CD8-positive, alpha-beta memory T cell (primary cell): Measurements from ENCODE around the gene KIFC3. TPM values are rescaled to one million over a fixed set of nuclear protein-coding genes. Genes with fewer than 3 reads are reported as not detected.
"Not testable (repeated sequence)": the region's sequence is repeated elsewhere in the genome, so short reads cannot be mapped to it uniquely, and the experiment has no call there.

Experiments used
- CTCF ChIA-PET: fragments of 350-600 bp; sonication (Branson Sonifier 250); formaldehyde crosslinking; loops from one replicate; lab custom pipeline; 2021; ENCODE audit warnings: antibody characterized with exemption; lab: Charles Lee
- POLR2A ChIA-PET: fragments of 350-600 bp; sonication (Branson Sonifier 250); formaldehyde crosslinking; loops from one replicate; lab custom pipeline; 2021; ENCODE audit warnings: antibody characterized with exemption; lab: Charles Lee
- DNase-seq, 5 donors: peaks; one replicate each; pipeline versions ENCODE4 v3.0.0 to v3.0.0-alpha.2; 2020 to 2022; ENCODE audit warnings: mixed read lengths in 1 of 5
- H3K27ac ChIP-seq: one replicate; pipeline ENCODE4 v1.7.0; 2013; ENCODE audit warnings: low read depth, mild to moderate bottlenecking, low read length, moderate library complexity
- H3K27me3 ChIP-seq: 2 replicates; pipeline ENCODE4 v1.7.0; 2013; ENCODE audit warnings: low read length, mild to moderate bottlenecking; ENCODE audit not compliant: insufficient read depth, poor library complexity, severe bottlenecking
- H3K36me3 ChIP-seq: 2 replicates; pipeline ENCODE4 v1.7.0; 2013; ENCODE audit warnings: mild to moderate bottlenecking, low read length, moderate library complexity; ENCODE audit not compliant: insufficient read depth
- H3K4me1 ChIP-seq: 2 replicates; pipeline ENCODE4 v1.7.0; 2013; ENCODE audit warnings: mild to moderate bottlenecking, low read length, moderate library complexity; ENCODE audit not compliant: insufficient read depth
- H3K4me3 ChIP-seq: 2 replicates; pipeline ENCODE4 v1.7.0; 2013; ENCODE audit warnings: mild to moderate bottlenecking, low read length
- H3K9me3 ChIP-seq: 2 replicates; pipeline ENCODE4 v1.7.0; 2013; ENCODE audit warnings: mild to moderate bottlenecking, low read length
- H3K27ac Mint-ChIP-seq, 8 donors: one replicate each; pipeline ENCODE4 v1.8.0; 2020 to 2021; ENCODE audit warnings: mixed read lengths in 8 of 8, mild to moderate bottlenecking in 6 of 8, inconsistent platforms in 3 of 8, moderate library complexity in 3 of 8
- H3K27me3 Mint-ChIP-seq, 2 donors: one replicate each; pipeline ENCODE4 v1.8.0; 2020 to 2021; ENCODE audit warnings: mixed read lengths in 2 of 2, mild to moderate bottlenecking in 1 of 2, moderate library complexity in 1 of 2
- H3K36me3 Mint-ChIP-seq, 3 donors: one replicate each; pipeline ENCODE4 v1.8.0; 2020 to 2021; ENCODE audit warnings: mixed read lengths in 3 of 3, inconsistent platforms in 1 of 3, mild to moderate bottlenecking in 1 of 3
- H3K4me1 Mint-ChIP-seq, 3 donors: one replicate each; pipeline ENCODE4 v1.8.0; 2020 to 2021; ENCODE audit warnings: mixed read lengths in 3 of 3, inconsistent platforms in 1 of 3, mild to moderate bottlenecking in 1 of 3
- H3K4me3 Mint-ChIP-seq, 7 donors: one replicate each; pipeline ENCODE4 v1.8.0; 2020 to 2021; ENCODE audit warnings: mixed read lengths in 7 of 7, mild to moderate bottlenecking in 6 of 7, moderate library complexity in 4 of 7, inconsistent platforms in 2 of 7
- H3K9me3 Mint-ChIP-seq, 5 donors: one replicate each; pipeline ENCODE4 v1.8.0; 2020 to 2022; ENCODE audit warnings: mixed read lengths in 5 of 5, mild to moderate bottlenecking in 3 of 5, moderate library complexity in 2 of 5, inconsistent platforms in 1 of 5
- polyA plus RNA-seq: library from polyadenylated mRNA; unstranded; fragments of 300-500 nt; fragmentation: Illumina TruSeq; gene quantifications from one replicate; pipeline ENCODE4 v1.2.3, GENCODE V29; 2021
- total RNA-seq, 2 experiments: library from RNA; stranded (reverse); gene quantifications; one replicate each; pipeline ENCODE4 v1.2.3, GENCODE V29; 2021

KIFC3 gene
- total and polyA plus RNA-seq, 3 experiments from 2014 or later: 0.82 to 3.2 (median 2.9) TPM

- H3K4me1 Mint-ChIP-seq: no peaks in the 10 kb centered on the region
- H3K4me1 ChIP-seq: no peaks in the 10 kb centered on the region
- H3K4me3 ChIP-seq: no peak overlapping the region
- DNase-seq: no peak
- no peak overlapping the region for H3K27ac Mint-ChIP-seq
- H3K9me3 ChIP-seq: no peaks in the 10 kb centered on the region
- no peaks in the 10 kb centered on the region for H3K9me3 Mint-ChIP-seq
- no peaks in the 10 kb centered on the region for H3K27me3 ChIP-seq
- ChIA-PET POLR2A (interaction anchor here (0.8 kb wide), 1 partner anchor 14 kb away, joined by 3 read pairs; no protein-coding TSS in a partner anchor), CTCF (no interaction called here)
- H3K27ac ChIP-seq: no peak overlapping the region
- no peak overlapping the region for H3K4me3 Mint-ChIP-seq
- H3K36me3 ChIP-seq: no peaks in the 10 kb centered on the region
- H3K36me3 Mint-ChIP-seq: no peaks in the 10 kb centered on the region
- H3K27me3 Mint-ChIP-seq: peaks cover 0 to 5% of the 10 kb centered on the region in 2 donors
Observed at GRCh38 chr16:57785924-57786323, 16.4 kb downstream of the KIFC3 start.

- Mint-ChIP-seq H3K36me3 (no peaks in the 10 kb centered on the region), H3K27me3 (peaks cover 0 to 5% of the 10 kb centered on the region in 2 donors), H3K4me1 (no peaks in the 10 kb centered on the region), H3K4me3 (no peak overlapping the region), H3K9me3 (no peaks in the 10 kb centered on the region), H3K27ac (no peak overlapping the region)
- DNase-seq: no peak
- Histone ChIP-seq H3K4me1 (no peaks in the 10 kb centered on the region), H3K27me3 (no peaks in the 10 kb centered on the region), H3K27ac (no peak overlapping the region), H3K4me3 (no peak overlapping the region), H3K36me3 (no peaks in the 10 kb centered on the region), H3K9me3 (no peaks in the 10 kb centered on the region)
- ChIA-PET CTCF (no interaction called here), POLR2A (no interaction called here)
Observed at GRCh38 chr16:57785385-57785784, 16.9 kb downstream of the KIFC3 start.

- Mint-ChIP-seq H3K27ac (no peak overlapping the region), H3K4me1 (no peaks in the 10 kb centered on the region), H3K36me3 (no peaks in the 10 kb centered on the region), H3K9me3 (no peaks in the 10 kb centered on the region), H3K27me3 (peaks cover 0 to 5% of the 10 kb centered on the region in 2 donors), H3K4me3 (no peak overlapping the region)
- no peak for DNase-seq
- Histone ChIP-seq H3K36me3 (no peaks in the 10 kb centered on the region), H3K27me3 (no peaks in the 10 kb centered on the region), H3K4me1 (no peaks in the 10 kb centered on the region), H3K9me3 (no peaks in the 10 kb centered on the region), H3K27ac (no peak overlapping the region), H3K4me3 (no peak overlapping the region)
- POLR2A ChIA-PET: no interaction called here
- CTCF ChIA-PET: no interaction called here
Observed at GRCh38 chr16:57784334-57784733, 18.0 kb downstream of the KIFC3 start.

- H3K9me3 Mint-ChIP-seq: no peaks in the 10 kb centered on the region
- no peak overlapping the region for H3K4me3 ChIP-seq
- H3K27ac ChIP-seq: no peak overlapping the region
- H3K27me3 Mint-ChIP-seq: peaks cover 0 to 3% of the 10 kb centered on the region in 2 donors
- no peaks in the 10 kb centered on the region for H3K4me1 ChIP-seq
- H3K36me3 Mint-ChIP-seq: no peaks in the 10 kb centered on the region
- CTCF ChIA-PET: no interaction called here
- H3K4me3 Mint-ChIP-seq: no peak overlapping the region
- H3K9me3 ChIP-seq: no peaks in the 10 kb centered on the region
- DNase-seq: no peak
- no peaks in the 10 kb centered on the region for H3K27me3 ChIP-seq
- POLR2A ChIA-PET: no interaction called here
- no peak overlapping the region for H3K27ac Mint-ChIP-seq
- no peaks in the 10 kb centered on the region for H3K36me3 ChIP-seq
- H3K4me1 Mint-ChIP-seq: no peaks in the 10 kb centered on the region
Observed at GRCh38 chr16:57783883-57784282, 18.4 kb downstream of the KIFC3 start.

- H3K36me3 ChIP-seq: no peaks in the 10 kb centered on the region
- DNase-seq: no peak
- no peak overlapping the region for H3K4me3 ChIP-seq
- no peaks in the 10 kb centered on the region for H3K27me3 ChIP-seq
- H3K36me3 Mint-ChIP-seq: no peaks in the 10 kb centered on the region
- ChIA-PET CTCF (interaction anchor here (1.6 kb wide), 1 partner anchor 12 kb away, joined by 4 read pairs; no protein-coding TSS in a partner anchor), POLR2A (no interaction called here)
- no peaks in the 10 kb centered on the region for H3K4me1 Mint-ChIP-seq
- no peaks in the 10 kb centered on the region for H3K4me1 ChIP-seq
- peaks cover 0 to 3% of the 10 kb centered on the region in 2 donors for H3K27me3 Mint-ChIP-seq
- H3K27ac Mint-ChIP-seq: peak overlapping the region in 1 of 8 donors; percentile 48
- H3K9me3 Mint-ChIP-seq: no peaks in the 10 kb centered on the region
- H3K9me3 ChIP-seq: no peaks in the 10 kb centered on the region
- H3K4me3 Mint-ChIP-seq: no peak overlapping the region
- H3K27ac ChIP-seq: no peak overlapping the region
Observed at GRCh38 chr16:57783116-57783515, 19.2 kb downstream of the KIFC3 start.

- H3K4me3 ChIP-seq, H3K9me3 Mint-ChIP-seq, H3K27me3 Mint-ChIP-seq, H3K27ac Mint-ChIP-seq, H3K36me3 ChIP-seq, DNase-seq, H3K4me3 Mint-ChIP-seq, POLR2A ChIA-PET, H3K4me1 Mint-ChIP-seq, H3K4me1 ChIP-seq, H3K36me3 Mint-ChIP-seq, H3K27ac ChIP-seq, H3K27me3 ChIP-seq, H3K9me3 ChIP-seq: not testable (repeated sequence)
- CTCF ChIA-PET: interaction anchor here (1.4 to 1.6 kb wide), 2 partner anchors 12 to 25 kb away, joined by 4 read pairs; no protein-coding TSS in a partner anchor
Observed at GRCh38 chr16:57782607-57783055, 19.7 kb downstream of the KIFC3 start.

GRCh38 chr16:57781741-57782606, 20.3 kb downstream of the KIFC3 start:
- ChIA-PET CTCF (interaction anchor here (1.4 to 1.6 kb wide), 2 partner anchors 13 to 24 kb away, joined by 4 read pairs; no protein-coding TSS in a partner anchor), POLR2A (no interaction called here)
- Histone ChIP-seq H3K27me3 (no peaks in the 10 kb centered on the region), H3K4me1 (no peaks in the 10 kb centered on the region), H3K9me3 (no peaks in the 10 kb centered on the region), H3K36me3 (no peaks in the 10 kb centered on the region), H3K27ac (no peak overlapping the region), H3K4me3 (no peak overlapping the region)
- DNase-seq: no peak
- Mint-ChIP-seq H3K27ac (peak overlapping the region in 1 of 8 donors; percentile 29), H3K4me3 (no peak overlapping the region), H3K9me3 (no peaks in the 10 kb centered on the region), H3K27me3 (peaks cover 0 to 3% of the 10 kb centered on the region in 2 donors), H3K36me3 (no peaks in the 10 kb centered on the region), H3K4me1 (no peaks in the 10 kb centered on the region)

- no peaks in the 10 kb centered on the region for H3K9me3 Mint-ChIP-seq
- POLR2A ChIA-PET: no interaction called here
- no peaks in the 10 kb centered on the region for H3K36me3 Mint-ChIP-seq
- H3K27me3 ChIP-seq: no peaks in the 10 kb centered on the region
- no peak overlapping the region for H3K27ac Mint-ChIP-seq
- CTCF ChIA-PET: interaction anchor here (1.4 to 1.6 kb wide), 2 partner anchors 13 to 24 kb away, joined by 4 read pairs; no protein-coding TSS in a partner anchor
- no peak overlapping the region for H3K27ac ChIP-seq
- H3K4me1 Mint-ChIP-seq: no peaks in the 10 kb centered on the region
- H3K9me3 ChIP-seq: no peaks in the 10 kb centered on the region
- no peaks in the 10 kb centered on the region for H3K4me1 ChIP-seq
- no peak overlapping the region for H3K4me3 Mint-ChIP-seq
- DNase-seq: no peak
- H3K36me3 ChIP-seq: no peaks in the 10 kb centered on the region
- no peak overlapping the region for H3K4me3 ChIP-seq
- peaks cover 0 to 3% of the 10 kb centered on the region in 2 donors for H3K27me3 Mint-ChIP-seq
Observed at GRCh38 chr16:57781349-57781740, 20.9 kb downstream of the KIFC3 start.
